GM12878 (cell line): Measurements from ENCODE around the gene GCNT4. TPM values are rescaled to one million over a fixed set of nuclear protein-coding genes. Genes with fewer than 3 reads are reported as not detected.

Experiments
- ATAC-seq: fragments of 200-7000 bp; cut with Tn5 transposase; 3 replicates; pipeline ENCODE4 v1.9.1; 2020; ENCODE audit warnings: mild to moderate bottlenecking, moderate library complexity
- BruUV-seq: library from RNA; stranded (reverse); fragments of 400-500 nt; replicated peaks from 2 replicates; lab custom pipeline; 2021; lab: Mats Ljungman, UMichigan
- CTCF ChIA-PET: fragments of 300-600 bp; sonication (Branson Sonifier 250); formaldehyde crosslinking; extraction: SDS; loops from one replicate; lab custom pipeline; 2021; ENCODE audit warnings: inconsistent platforms; lab: Yijun Ruan, JAX
- POLR2A ChIA-PET: fragments of 350-600 bp; formaldehyde crosslinking; extraction: SDS; loops from one replicate; lab custom pipeline; 2021; ENCODE audit warnings: inconsistent platforms; lab: Charles Lee
- RAD21 ChIA-PET: fragments of 300-600 bp; sonication (Branson Sonifier 250); formaldehyde crosslinking; loops from one replicate; lab custom pipeline; 2023; ENCODE audit warnings: antibody characterized with exemption; ENCODE audit not compliant: unreplicated experiment; lab: Charles Lee
- SMC1A ChIA-PET: fragments of 300-600 bp; sonication (Branson Sonifier 250); formaldehyde crosslinking; loops from one replicate; lab custom pipeline; 2023; ENCODE audit not compliant: unreplicated experiment, uncharacterized antibody; lab: Charles Lee
- DNase-seq: peaks from one replicate; pipeline ENCODE4 v3.0.0-alpha.2; 2011; ENCODE audit warnings: low read depth, low spot score
- FAIRE-seq: peaks from 3 replicates; lab custom pipeline; 2011; peaks lifted over from hg19 to GRCh38; lab: Jason Lieb, UNC
- H2AFZ ChIP-seq: 2 replicates; pipeline ENCODE4 v1.6.0; 2011; ENCODE audit warnings: low read depth, low read length, control low read depth; ENCODE audit not compliant: control insufficient read depth
- H3K27ac ChIP-seq: 2 replicates; pipeline ENCODE4 v1.5.1; 2011; ENCODE audit warnings: control low read depth; ENCODE audit not compliant: control insufficient read depth, insufficient read depth
- H3K27me3 ChIP-seq, 2 experiments: replicated peaks in 1 of 2; 2 replicates each; pipeline versions ENCODE4 v1.6.0 to v1.6.1; 2011; ENCODE audit warnings: low read length in 1 of 2; ENCODE audit not compliant: control insufficient read depth in 2 of 2, insufficient read depth in 2 of 2
- H3K36me3 ChIP-seq, 2 experiments: 2 replicates each; pipeline ENCODE4 v1.5.1; 2011; ENCODE audit warnings: low read length in 1 of 2; ENCODE audit not compliant: control insufficient read depth in 2 of 2, insufficient read depth in 2 of 2
- H3K4me1 ChIP-seq: 2 replicates; pipeline ENCODE4 v1.6.1; 2011; ENCODE audit warnings: mild to moderate bottlenecking, low read length, moderate library complexity, mixed read lengths; ENCODE audit not compliant: control insufficient read depth, insufficient read depth
- H3K4me2 ChIP-seq: 2 replicates; pipeline ENCODE4 v1.6.0; 2011; ENCODE audit warnings: control low read depth; ENCODE audit not compliant: control insufficient read depth, insufficient read depth
- H3K4me3 ChIP-seq: fragments of 200-600 bp; sonication (generic); 2 replicates; pipeline ENCODE4 v1.5.1; 2016
- H3K79me2 ChIP-seq: 2 replicates; pipeline ENCODE4 v1.6.0; 2011; ENCODE audit warnings: low read length; ENCODE audit not compliant: control insufficient read depth, insufficient read depth
- H3K9ac ChIP-seq: 2 replicates; pipeline ENCODE4 v1.8.0; 2011; ENCODE audit warnings: low read length, control low read depth, mixed read lengths; ENCODE audit not compliant: control insufficient read depth, insufficient read depth
- H3K9me3 ChIP-seq: replicated peaks from 3 replicates; pipeline ENCODE4 v1.5.1; 2011; ENCODE audit warnings: mild to moderate bottlenecking, low read length; ENCODE audit not compliant: control insufficient read depth, insufficient read depth
- H4K20me1 ChIP-seq: 2 replicates; pipeline ENCODE4 v1.6.0; 2011; ENCODE audit not compliant: control insufficient read depth, insufficient read depth
- CHD4 ChIP-seq: fragments of 200-600 bp; sonication (generic); IDR thresholded peaks from 2 replicates; pipeline ENCODE4 v1.6.1; 2016; ENCODE audit warnings: mild to moderate bottlenecking
- E2F8 ChIP-seq: fragments of 450-650 bp; IDR thresholded peaks from 2 replicates; pipeline ENCODE4 v1.6.1; 2018; ENCODE audit warnings: mild to moderate bottlenecking, low read depth, moderate library complexity; ENCODE audit not compliant: partially characterized antibody
- FOS ChIP-seq: IDR thresholded peaks from 3 replicates; pipeline ENCODE4 v1.6.1; 2011; ENCODE audit warnings: borderline replicate concordance; ENCODE audit not compliant: insufficient read length; ENCODE audit errors: extremely low read depth
- MTA2 ChIP-seq: fragments of 450-650 bp; IDR thresholded peaks from 2 replicates; pipeline ENCODE4 v1.6.1; 2016; ENCODE audit warnings: low read depth, mild to moderate bottlenecking, moderate library complexity
- NFYB ChIP-seq: IDR thresholded peaks from 2 replicates; pipeline ENCODE4 v1.6.1; 2011; ENCODE audit warnings: low read depth, mild to moderate bottlenecking, low read length, improper control_type of control experiment, moderate library complexity; ENCODE audit not compliant: insufficient read depth
- ZNF384 ChIP-seq: IDR thresholded peaks from 2 replicates; pipeline ENCODE4 v1.6.1; 2012; ENCODE audit warnings: low read depth, mild to moderate bottlenecking, low read length, improper control_type of control experiment, borderline replicate concordance
- WGBS: methylation state at CpG from one replicate; pipeline ENCODE4 v1.1.6; 2016; ENCODE audit warnings: low lambda C conversion rate; ENCODE audit not compliant: insufficient replicate concordance, insufficient coverage; ENCODE audit errors: missing lambda C conversion rate; 5-methylcytosine and 5-hydroxymethylcytosine counted together
- in situ Hi-C: fragments of 300-500 bp; cut with MboI; formaldehyde crosslinking; loops from 9 replicates; pipeline ENCODE4 v1.14.3; 2018; ENCODE audit warnings: mixed read lengths
- intact Hi-C: fragments of 100-400 bp; cut with micrococcal nuclease; formaldehyde crosslinking; loops from one replicate; pipeline ENCODE4 v1.14.2; 2022; ENCODE audit not compliant: unreplicated experiment
- polyA plus RNA-seq, 11 experiments: library from polyadenylated mRNA; depleted of rRNA in 4 of 11; unstranded in 6 of 11; stranded (reverse) in 5 of 11; fragments of >200 nt; fragmentation: Nextera tagmentation in 4 of 11; fragmentation: Illumina TruSeq in 1 of 11; extraction: Ambion mirVana in 4 of 11; extraction: Trizol in 1 of 11; gene quantifications; 1 replicate in 1 of 11; 2 replicates in 10 of 11; pipeline versions ENCODE4 v1.2.1 to v1.2.3, GENCODE V29; 2011 to 2016; ENCODE audit warnings: inconsistent platforms in 2 of 11, missing spikeins in 2 of 11, low read depth in 1 of 11
- total RNA-seq, 4 experiments: library from RNA; depleted of rRNA in 3 of 4; stranded (reverse); fragments of >200 nt in 3 of 4; fragmentation: Illumina TruSeq in 1 of 4; extraction: Trizol in 1 of 4; gene quantifications; 2 replicates each; pipeline versions ENCODE4 v1.2.1 to v1.2.3, GENCODE V29; 2013 to 2021
- TF ChIP-seq, protein P1 (sequence below): fragments of 450-650 bp; IDR thresholded peaks from 2 replicates; pipeline ENCODE4 v1.6.1; 2017; ENCODE audit warnings: antibody characterized with exemption, mild to moderate bottlenecking, moderate library complexity

The GCNT4 gene
- total and polyA plus RNA-seq, 10 of the 15 experiments (the other 5 are each of a cell fraction or from before 2014, with no cell fraction given), result 0.03 to 0.04 TPM; not detected in 8

DNA sequence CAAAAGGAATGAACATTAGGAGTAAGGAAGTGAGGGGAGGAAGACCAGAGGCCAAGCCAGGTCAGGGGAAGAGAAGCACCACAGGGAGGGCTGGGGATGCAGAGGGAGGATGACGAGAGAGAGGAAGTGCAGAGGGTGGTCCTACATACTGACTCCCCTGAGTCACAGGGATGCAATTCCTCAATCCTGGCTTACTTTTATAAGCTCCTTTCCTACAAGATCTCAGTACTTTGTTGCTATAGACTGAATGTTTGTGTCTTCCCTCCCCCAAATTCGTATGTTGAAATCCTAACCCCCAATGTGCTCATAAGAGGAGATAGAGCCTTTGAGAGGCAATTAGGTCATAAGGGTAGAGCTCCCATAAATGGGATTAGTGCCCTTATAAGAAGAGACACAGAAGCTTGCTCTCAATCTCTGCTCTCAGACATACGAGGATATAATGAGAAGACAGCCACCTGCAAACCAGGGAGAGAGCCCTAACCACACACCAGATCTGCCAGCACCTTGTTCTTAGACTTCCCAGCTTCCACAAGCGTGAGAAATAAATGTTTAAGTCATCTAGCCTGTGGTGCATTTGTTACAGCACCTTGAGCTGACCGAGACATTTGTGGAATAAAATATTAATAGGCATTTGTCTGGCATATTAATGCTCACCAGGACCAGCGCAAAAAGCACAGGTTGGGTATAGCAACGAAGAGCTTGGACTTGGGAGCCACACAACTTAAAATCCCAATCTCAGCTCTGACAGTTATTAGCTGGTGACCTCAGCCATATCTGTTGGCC lies 33.4 kb downstream of the GCNT4 start (continued):
- TF ChIP-seq E2F8, result no peak
- TF ChIP-seq, protein P1, sequence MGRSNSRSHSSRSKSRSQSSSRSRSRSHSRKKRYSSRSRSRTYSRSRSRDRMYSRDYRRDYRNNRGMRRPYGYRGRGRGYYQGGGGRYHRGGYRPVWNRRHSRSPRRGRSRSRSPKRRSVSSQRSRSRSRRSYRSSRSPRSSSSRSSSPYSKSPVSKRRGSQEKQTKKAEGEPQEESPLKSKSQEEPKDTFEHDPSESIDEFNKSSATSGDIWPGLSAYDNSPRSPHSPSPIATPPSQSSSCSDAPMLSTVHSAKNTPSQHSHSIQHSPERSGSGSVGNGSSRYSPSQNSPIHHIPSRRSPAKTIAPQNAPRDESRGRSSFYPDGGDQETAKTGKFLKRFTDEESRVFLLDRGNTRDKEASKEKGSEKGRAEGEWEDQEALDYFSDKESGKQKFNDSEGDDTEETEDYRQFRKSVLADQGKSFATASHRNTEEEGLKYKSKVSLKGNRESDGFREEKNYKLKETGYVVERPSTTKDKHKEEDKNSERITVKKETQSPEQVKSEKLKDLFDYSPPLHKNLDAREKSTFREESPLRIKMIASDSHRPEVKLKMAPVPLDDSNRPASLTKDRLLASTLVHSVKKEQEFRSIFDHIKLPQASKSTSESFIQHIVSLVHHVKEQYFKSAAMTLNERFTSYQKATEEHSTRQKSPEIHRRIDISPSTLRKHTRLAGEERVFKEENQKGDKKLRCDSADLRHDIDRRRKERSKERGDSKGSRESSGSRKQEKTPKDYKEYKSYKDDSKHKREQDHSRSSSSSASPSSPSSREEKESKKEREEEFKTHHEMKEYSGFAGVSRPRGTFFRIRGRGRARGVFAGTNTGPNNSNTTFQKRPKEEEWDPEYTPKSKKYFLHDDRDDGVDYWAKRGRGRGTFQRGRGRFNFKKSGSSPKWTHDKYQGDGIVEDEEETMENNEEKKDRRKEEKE, result no peak

- FAIRE-seq (no peak), DNase-seq (no peak), ATAC-seq (no peak)
- H3K9me3 ChIP-seq, result no peaks in the 10 kb centered on the region; the same call in 2 of the 3 replicates
- 42% methylated on average over 5 of the region's 5 CpGs for WGBS
- H4K20me1 ChIP-seq, result no peaks in the 10 kb centered on the region
- TF ChIP-seq CHD4, result no peak
- TF ChIP-seq NFYB, result no peak
- TF ChIP-seq ZNF384, result no peak
- TF ChIP-seq FOS, result no peak
- no peak for TF ChIP-seq MTA2
- H3K4me3 ChIP-seq, result no peak overlapping the region
- H3K27ac ChIP-seq, result no peak overlapping the region
- no TSS peak for BruUV-seq
- no peak overlapping the region for H3K9ac ChIP-seq
- H3K4me1 ChIP-seq, result no peaks in the 10 kb centered on the region
- H3K79me2 ChIP-seq, result no peaks in the 10 kb centered on the region
- no peaks in the 10 kb centered on the region for H3K27me3 ChIP-seq
- no peak overlapping the region for H2AFZ ChIP-seq
- H3K4me2 ChIP-seq, result no peak overlapping the region
- RAD21 ChIA-PET, result no interaction called here
- no peaks in the 10 kb centered on the region for H3K36me3 ChIP-seq
- CTCF ChIA-PET, result no interaction called here
- in situ Hi-C loops, result no loop called here
- POLR2A ChIA-PET, result no interaction called here
- SMC1A ChIA-PET, result no interaction called here
- intact Hi-C loops, result no loop called here
Measured at GRCh38 chr5:75017971-75018370, 34.4 kb downstream of the GCNT4 start.
